Endothelial cell of umbilical vein (primary cell): ENCODE measurements around the gene SLAMF1.

Experiments
- EZH2 ChIP-seq: IDR thresholded peaks from 2 replicates; pipeline ENCODE4 v1.6.1; 2012; ENCODE audit warnings: borderline replicate concordance, low read depth, mild to moderate bottlenecking, moderate library complexity, low read length, inconsistent platforms; ENCODE audit not compliant: severe bottlenecking
- GATA2 ChIP-seq: IDR thresholded peaks from 2 replicates; pipeline ENCODE4 v1.7.0; 2011; ENCODE audit warnings: low read depth, mild to moderate bottlenecking, moderate library complexity, mixed read lengths, low read length; ENCODE audit not compliant: insufficient read length, insufficient read depth
- MYC ChIP-seq: IDR thresholded peaks from one replicate; pipeline ENCODE4 v1.6.1; 2011; ENCODE audit warnings: mild to moderate bottlenecking, low read depth, low read length
- POLR2A ChIP-seq: IDR thresholded peaks from 2 replicates; pipeline ENCODE4 v1.6.1; 2012; ENCODE audit warnings: low read depth, mild to moderate bottlenecking, control low read depth, low read length
- POLR2AphosphoS5 ChIP-seq: IDR thresholded peaks from 2 replicates; pipeline ENCODE4 v1.6.1; 2012; ENCODE audit warnings: low read depth, mild to moderate bottlenecking, control low read depth, low read length, moderate library complexity; ENCODE audit not compliant: insufficient read depth
- TF ChIP-seq, protein P1 (sequence below), 2 donors: IDR thresholded peaks; 1 replicate in 1 of 2; 2 replicates in 1 of 2; pipeline ENCODE4 v1.5.1; 2011; ENCODE audit warnings: low read length in 2 of 2, mild to moderate bottlenecking in 2 of 2, moderate library complexity in 2 of 2, control low read depth in 1 of 2, inconsistent platforms in 1 of 2, low read depth in 1 of 2; ENCODE audit not compliant: insufficient read depth in 1 of 2; ENCODE audit errors: extremely low read depth in 1 of 2
- TF ChIP-seq, protein P2 (sequence below): IDR thresholded peaks from 2 replicates; pipeline ENCODE4 v1.6.1; 2011; ENCODE audit not compliant: insufficient read depth, insufficient read length

DNA sequence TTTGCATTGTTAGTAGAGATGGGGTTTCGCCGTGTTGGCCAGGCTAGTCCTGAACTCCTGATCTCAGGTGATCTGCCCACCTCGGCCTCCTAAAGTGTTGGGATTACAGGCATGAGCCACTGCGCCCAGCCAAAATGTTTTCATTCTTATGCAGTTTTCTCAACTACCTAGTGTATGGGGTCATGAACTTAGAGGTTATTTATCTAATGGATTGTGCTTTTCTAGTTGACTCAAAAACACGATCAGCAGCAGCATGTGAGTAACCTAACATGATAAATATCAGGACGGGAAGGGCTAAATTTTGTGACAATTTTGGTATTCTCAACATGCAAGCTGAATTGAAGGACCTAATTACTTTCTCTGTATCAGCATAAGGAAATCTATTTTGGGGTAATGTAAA, 58.4 kb downstream of the SLAMF1 start:
- TF ChIP-seq, protein P1, sequence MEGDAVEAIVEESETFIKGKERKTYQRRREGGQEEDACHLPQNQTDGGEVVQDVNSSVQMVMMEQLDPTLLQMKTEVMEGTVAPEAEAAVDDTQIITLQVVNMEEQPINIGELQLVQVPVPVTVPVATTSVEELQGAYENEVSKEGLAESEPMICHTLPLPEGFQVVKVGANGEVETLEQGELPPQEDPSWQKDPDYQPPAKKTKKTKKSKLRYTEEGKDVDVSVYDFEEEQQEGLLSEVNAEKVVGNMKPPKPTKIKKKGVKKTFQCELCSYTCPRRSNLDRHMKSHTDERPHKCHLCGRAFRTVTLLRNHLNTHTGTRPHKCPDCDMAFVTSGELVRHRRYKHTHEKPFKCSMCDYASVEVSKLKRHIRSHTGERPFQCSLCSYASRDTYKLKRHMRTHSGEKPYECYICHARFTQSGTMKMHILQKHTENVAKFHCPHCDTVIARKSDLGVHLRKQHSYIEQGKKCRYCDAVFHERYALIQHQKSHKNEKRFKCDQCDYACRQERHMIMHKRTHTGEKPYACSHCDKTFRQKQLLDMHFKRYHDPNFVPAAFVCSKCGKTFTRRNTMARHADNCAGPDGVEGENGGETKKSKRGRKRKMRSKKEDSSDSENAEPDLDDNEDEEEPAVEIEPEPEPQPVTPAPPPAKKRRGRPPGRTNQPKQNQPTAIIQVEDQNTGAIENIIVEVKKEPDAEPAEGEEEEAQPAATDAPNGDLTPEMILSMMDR (IDR thresholded peaks at IDR 0.05; ENCODE audit: extremely low read depth in 1 of 2, insufficient read depth in 1 of 2, low read depth in 1 of 2, low read length in 2 of 2) = no peak
- TF ChIP-seq EZH2 (no peak), GATA2 (no peak), POLR2A (no peak), POLR2AphosphoS5 (no peak), MYC (no peak)
- TF ChIP-seq, protein P2, sequence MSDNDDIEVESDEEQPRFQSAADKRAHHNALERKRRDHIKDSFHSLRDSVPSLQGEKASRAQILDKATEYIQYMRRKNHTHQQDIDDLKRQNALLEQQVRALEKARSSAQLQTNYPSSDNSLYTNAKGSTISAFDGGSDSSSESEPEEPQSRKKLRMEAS = no peak
